Endodermal cell (in vitro differentiated cells): ENCODE results near the gene NTSR1. TPM values are rescaled to one million over a fixed set of nuclear protein-coding genes. Genes with fewer than 3 reads are reported as not detected.

Experiments
- DNase-seq: peaks from one replicate; pipeline ENCODE4 v3.0.0-alpha.2; 2017
- H3K27ac ChIP-seq: 2 replicates; pipeline ENCODE4 v1.5.1; 2013; ENCODE audit warnings: mild to moderate bottlenecking, low read depth, low read length, moderate library complexity
- H3K27me3 ChIP-seq: 2 replicates; pipeline ENCODE4 v1.6.1; 2013; ENCODE audit warnings: mild to moderate bottlenecking, low read length, moderate library complexity; ENCODE audit not compliant: insufficient read depth, control insufficient read depth, poor library complexity, severe bottlenecking
- H3K36me3 ChIP-seq: 2 replicates; pipeline ENCODE4 v1.7.0; 2013; ENCODE audit warnings: mild to moderate bottlenecking, low read length, moderate library complexity; ENCODE audit not compliant: control insufficient read depth, insufficient read depth
- H3K4me1 ChIP-seq: one replicate; pipeline ENCODE4 v1.7.0; 2013; ENCODE audit warnings: low read length; ENCODE audit not compliant: control insufficient read depth, insufficient read depth
- H3K4me3 ChIP-seq: 2 replicates; pipeline ENCODE4 v1.5.1; 2013; ENCODE audit warnings: mild to moderate bottlenecking, low read length, moderate library complexity
- H3K9ac ChIP-seq: 2 replicates; pipeline ENCODE4 v1.6.1; 2013; ENCODE audit warnings: mild to moderate bottlenecking, low read length, moderate library complexity; ENCODE audit not compliant: poor library complexity, severe bottlenecking; ENCODE audit errors: extremely low read depth
- H3K9me3 ChIP-seq: 2 replicates; pipeline ENCODE4 v1.6.1; 2013; ENCODE audit warnings: mild to moderate bottlenecking, low read length, moderate library complexity; ENCODE audit not compliant: control insufficient read depth
- H3K27ac Mint-ChIP-seq: 2 replicates; pipeline ENCODE4 v1.8.0; 2020; ENCODE audit warnings: mixed read lengths
- H3K27me3 Mint-ChIP-seq: 2 replicates; pipeline ENCODE4 v1.8.0; 2021; ENCODE audit warnings: mild to moderate bottlenecking, mixed read lengths; ENCODE audit not compliant: insufficient read depth
- H3K36me3 Mint-ChIP-seq: 2 replicates; pipeline ENCODE4 v1.8.0; 2020; ENCODE audit warnings: low read depth, mixed read lengths
- H3K4me1 Mint-ChIP-seq: 2 replicates; pipeline ENCODE4 v1.8.0; 2020; ENCODE audit warnings: mixed read lengths
- H3K4me3 Mint-ChIP-seq: 2 replicates; pipeline ENCODE4 v1.8.0; 2020; ENCODE audit warnings: mild to moderate bottlenecking, moderate library complexity, mixed read lengths
- H3K9me3 Mint-ChIP-seq: 2 replicates; pipeline ENCODE4 v1.8.0; 2020; ENCODE audit warnings: mild to moderate bottlenecking, mixed read lengths
- WGBS, 2 experiments: methylation state at CpG; one replicate each; pipeline versions ENCODE4 v1.1.5 to v1.1.7; 2013; ENCODE audit warnings: missing lambda C conversion rate in 2 of 2, mixed read lengths in 1 of 2; ENCODE audit not compliant: insufficient coverage in 1 of 2, insufficient read length in 1 of 2; 5-methylcytosine and 5-hydroxymethylcytosine counted together
- total RNA-seq, 2 donors: library from RNA; stranded (reverse); fragmentation: NEBNext Ultra II Directional in 1 of 2; extraction: Animal tissue kit (Norgen Biotek cat#: 25700) in 1 of 2; gene quantifications; 2 replicates in 1 of 2; 3 replicates in 1 of 2; pipeline ENCODE4 v1.2.1, GENCODE V29; 2021
- TF ChIP-seq, protein P1 (sequence below): fragments of 200-600 bp; sonication (generic); conservative IDR thresholded peaks from 2 replicates; pipeline ENCODE4 v1.5.0; 2021; ENCODE audit warnings: antibody characterized with exemption, mild to moderate bottlenecking

Gene NTSR1
- total RNA-seq, 2 donors from 2014 or later, result 0.11 to 0.62 TPM

- peaks cover 10% of the 10 kb centered on the region for H3K36me3 Mint-ChIP-seq
- H3K27ac ChIP-seq, result no peak overlapping the region
- H3K9me3 Mint-ChIP-seq, result no peaks in the 10 kb centered on the region
- H3K9ac ChIP-seq, result no peak overlapping the region
- 4 to 14% methylated on average over 15 to 65 of the region's 69 CpGs for WGBS, 2 experiments
- no peaks in the 10 kb centered on the region for H3K9me3 ChIP-seq
- TF ChIP-seq, protein P1, sequence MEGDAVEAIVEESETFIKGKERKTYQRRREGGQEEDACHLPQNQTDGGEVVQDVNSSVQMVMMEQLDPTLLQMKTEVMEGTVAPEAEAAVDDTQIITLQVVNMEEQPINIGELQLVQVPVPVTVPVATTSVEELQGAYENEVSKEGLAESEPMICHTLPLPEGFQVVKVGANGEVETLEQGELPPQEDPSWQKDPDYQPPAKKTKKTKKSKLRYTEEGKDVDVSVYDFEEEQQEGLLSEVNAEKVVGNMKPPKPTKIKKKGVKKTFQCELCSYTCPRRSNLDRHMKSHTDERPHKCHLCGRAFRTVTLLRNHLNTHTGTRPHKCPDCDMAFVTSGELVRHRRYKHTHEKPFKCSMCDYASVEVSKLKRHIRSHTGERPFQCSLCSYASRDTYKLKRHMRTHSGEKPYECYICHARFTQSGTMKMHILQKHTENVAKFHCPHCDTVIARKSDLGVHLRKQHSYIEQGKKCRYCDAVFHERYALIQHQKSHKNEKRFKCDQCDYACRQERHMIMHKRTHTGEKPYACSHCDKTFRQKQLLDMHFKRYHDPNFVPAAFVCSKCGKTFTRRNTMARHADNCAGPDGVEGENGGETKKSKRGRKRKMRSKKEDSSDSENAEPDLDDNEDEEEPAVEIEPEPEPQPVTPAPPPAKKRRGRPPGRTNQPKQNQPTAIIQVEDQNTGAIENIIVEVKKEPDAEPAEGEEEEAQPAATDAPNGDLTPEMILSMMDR, result no peak
- H3K4me3 ChIP-seq, result peak overlapping the region; percentile 77
- peaks cover 9% of the 10 kb centered on the region for H3K36me3 ChIP-seq
- H3K27ac Mint-ChIP-seq, result no peak overlapping the region
- peaks cover 4% of the 10 kb centered on the region for H3K4me1 ChIP-seq
- H3K27me3 ChIP-seq, result peaks cover 16% of the 10 kb centered on the region
- peaks cover 18% of the 10 kb centered on the region for H3K27me3 Mint-ChIP-seq
- H3K4me1 Mint-ChIP-seq, result no peaks in the 10 kb centered on the region
- peak; percentile 99 for DNase-seq
- H3K4me3 Mint-ChIP-seq, result peak overlapping the region; percentile 70
These were observed 85.5 kb downstream of the NTSR1 start for GRCh38 chr20:62794007-62794724.

DNA sequence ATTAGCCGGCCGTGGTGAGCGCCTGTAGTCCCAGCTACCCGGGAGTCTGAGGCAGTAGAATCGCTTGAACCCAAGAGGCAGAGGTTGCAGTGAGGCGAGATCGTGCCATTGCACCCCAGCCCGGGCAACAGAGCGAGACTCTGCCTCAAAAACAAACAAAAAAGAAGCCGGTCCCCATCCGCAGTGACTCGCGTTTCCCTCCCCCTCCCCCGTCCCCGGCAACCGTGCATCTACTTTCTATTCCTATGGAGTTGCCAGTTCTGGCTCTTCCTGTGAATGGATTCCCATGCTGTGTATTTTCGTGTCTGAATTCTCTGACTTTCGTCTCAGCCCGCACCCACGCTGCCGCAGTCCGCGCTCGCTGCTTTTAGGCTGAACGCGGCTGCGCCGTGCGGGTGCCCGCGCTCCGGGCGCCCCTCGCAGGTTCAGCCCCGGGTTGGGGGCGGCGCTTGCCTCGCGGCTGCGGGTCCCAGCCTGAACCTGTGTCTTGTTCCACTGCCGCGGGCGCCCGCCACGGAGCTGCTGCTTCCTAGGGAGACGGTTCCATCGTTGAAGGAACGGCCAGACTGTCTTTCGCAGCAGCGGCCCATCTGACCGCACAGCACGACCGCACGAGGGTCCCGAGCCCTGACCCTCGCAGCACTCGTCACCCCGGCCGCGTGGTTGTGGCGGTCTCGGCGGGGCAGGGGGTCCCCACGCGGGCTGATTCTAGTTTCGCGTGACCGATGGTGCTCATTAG lies 86.6 kb downstream of the NTSR1 start:
- Histone ChIP-seq H3K27me3 (peaks cover 16% of the 10 kb centered on the region), H3K27ac (no peak overlapping the region), H3K9me3 (no peaks in the 10 kb centered on the region), H3K4me3 (peak overlapping the region; percentile 77), H3K36me3 (peaks cover 19% of the 10 kb centered on the region), H3K9ac (no peak overlapping the region), H3K4me1 (peaks cover 4% of the 10 kb centered on the region)
- peaks cover 18% of the 10 kb centered on the region for H3K27me3 Mint-ChIP-seq
- DNase-seq, result peak; percentile 82
- 2% methylated on average over 55 to 68 of the region's 68 CpGs for WGBS, 2 experiments
- H3K4me3 Mint-ChIP-seq, result peak overlapping the region; percentile 70
- H3K4me1 Mint-ChIP-seq, result no peaks in the 10 kb centered on the region
- H3K27ac Mint-ChIP-seq, result no peak overlapping the region
- TF ChIP-seq, protein P1, result no peak
- H3K9me3 Mint-ChIP-seq, result no peaks in the 10 kb centered on the region
- peaks cover 20% of the 10 kb centered on the region for H3K36me3 Mint-ChIP-seq

DNA sequence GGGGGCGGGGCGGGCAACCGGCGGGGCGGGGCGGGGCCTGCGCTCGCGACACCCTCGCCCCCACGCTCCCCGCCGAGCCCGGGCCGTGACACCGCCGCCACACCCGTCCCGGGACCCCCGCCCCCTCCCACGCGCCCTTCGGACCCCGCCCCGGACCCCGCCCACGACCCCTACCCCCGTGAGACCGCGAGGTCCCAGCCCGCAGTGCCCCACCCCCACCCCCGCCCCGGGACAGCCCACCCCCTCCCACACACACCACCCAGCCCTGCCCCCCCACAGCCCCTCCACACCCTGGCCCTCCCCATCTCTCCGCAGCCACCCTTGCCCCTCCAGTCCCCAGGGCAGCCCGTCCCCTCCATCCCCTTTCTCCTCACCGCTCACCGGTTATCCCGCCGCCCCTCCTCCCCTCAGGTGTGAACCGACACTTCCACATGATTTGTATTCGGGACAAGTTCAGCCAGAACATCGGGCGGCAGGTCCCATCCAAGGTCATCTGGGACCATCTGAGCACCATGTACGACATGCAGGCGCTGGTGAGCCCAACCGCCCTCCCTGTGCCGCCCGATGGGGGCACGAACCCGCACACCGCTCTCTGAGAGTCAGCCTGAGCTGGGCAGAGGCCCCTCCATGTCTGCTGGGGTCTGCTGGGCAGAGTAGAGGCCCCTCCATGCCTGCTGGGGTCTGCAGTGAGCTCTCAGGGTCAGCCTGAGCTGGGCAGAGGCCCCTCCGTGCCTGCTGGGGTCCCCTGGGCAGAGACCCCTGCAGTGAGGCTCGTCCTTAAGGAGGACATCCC lies 88.3 kb downstream of the NTSR1 start:
- Mint-ChIP-seq H3K4me1 (no peaks in the 10 kb centered on the region), H3K27ac (peak overlapping the region; percentile 55), H3K36me3 (peaks cover 26% of the 10 kb centered on the region), H3K27me3 (peaks cover 18% of the 10 kb centered on the region), H3K9me3 (no peaks in the 10 kb centered on the region), H3K4me3 (peak overlapping the region; percentile 70)
- Histone ChIP-seq H3K4me3 (peak overlapping the region; percentile 71), H3K9ac (no peak overlapping the region), H3K27ac (no peak overlapping the region), H3K27me3 (peaks cover 16% of the 10 kb centered on the region), H3K4me1 (peaks cover 4% of the 10 kb centered on the region), H3K36me3 (peaks cover 27% of the 10 kb centered on the region), H3K9me3 (no peaks in the 10 kb centered on the region)
- TF ChIP-seq, protein P1, result no peak
- peak; percentile 70 for DNase-seq
- 35 to 84% methylated on average over 8 to 30 of the region's 53 CpGs for WGBS, 2 experiments
